HUDEP-2 (cell line): Measurements from ENCODE around the gene HPCAL1.
"Not testable (repeated sequence)": the region's sequence is repeated elsewhere in the genome, so short reads cannot be mapped to it uniquely, and the experiment has no call there.

Source experiments
- DNase-seq, 76 experiments: peaks; one replicate each; lab custom pipeline; 2025; ENCODE audit not compliant: unreplicated experiment in 76 of 76; lab: John Stamatoyannopoulos, UW

The HPCAL1 gene

GRCh38 chr2:10283106-10284062 lies 19.3 kb upstream of the HPCAL1 start:
- peak in 57 of 76 experiments; percentile 8 to 76 (median 44) for DNase-seq

- DNase-seq, result no peak
Observed at GRCh38 chr2:10284108-10284870, 18.4 kb upstream of the HPCAL1 start.

- DNase-seq, result peak in 2 of 76 experiments; percentile 25 to 34
Observed at GRCh38 chr2:10285191-10285555, 17.5 kb upstream of the HPCAL1 start.

GRCh38 chr2:10285556-10286198 lies 17.0 kb upstream of the HPCAL1 start:
- DNase-seq, result peak in 69 of 76 experiments; percentile 11 to 75 (median 57)

- DNase-seq, result no peak
Observed at GRCh38 chr2:10286216-10287037, 16.3 kb upstream of the HPCAL1 start.

GRCh38 chr2:10287761-10288160 lies 14.9 kb upstream of the HPCAL1 start:
- no peak for DNase-seq

GRCh38 chr2:10288606-10289005 lies 14.1 kb upstream of the HPCAL1 start:
- DNase-seq, result no peak

- DNase-seq, result no peak
Observed at GRCh38 chr2:10289352-10289751, 13.4 kb upstream of the HPCAL1 start.

GRCh38 chr2:10289891-10290290 lies 12.8 kb upstream of the HPCAL1 start:
- no peak for DNase-seq

- DNase-seq, result not testable (repeated sequence)
Observed at GRCh38 chr2:10291376-10291775, 11.3 kb upstream of the HPCAL1 start.

GRCh38 chr2:10292033-10292432 lies 10.7 kb upstream of the HPCAL1 start:
- DNase-seq, result no peak

GRCh38 chr2:10293603-10294002 lies 9.1 kb upstream of the HPCAL1 start:
- no peak for DNase-seq

- DNase-seq, result no peak
Observed at GRCh38 chr2:10294077-10294476, 8.6 kb upstream of the HPCAL1 start.

GRCh38 chr2:10295649-10296048 lies 7.1 kb upstream of the HPCAL1 start:
- DNase-seq, result not testable (repeated sequence)

- DNase-seq, result no peak
Observed at GRCh38 chr2:10296142-10296541, 6.6 kb upstream of the HPCAL1 start.

- DNase-seq, result no peak
Observed at GRCh38 chr2:10297191-10297830, 5.4 kb upstream of the HPCAL1 start.

- DNase-seq, result no peak
Observed at GRCh38 chr2:10297959-10298531, 4.7 kb upstream of the HPCAL1 start.

- DNase-seq, result not testable (repeated sequence)
Observed at GRCh38 chr2:10298777-10299176, 3.9 kb upstream of the HPCAL1 start.

GRCh38 chr2:10300328-10300920 lies 2.3 kb upstream of the HPCAL1 start:
- DNase-seq, result no peak
